GM19452 (cell line): Measurements from ENCODE around the gene CLIC3.
"Not testable (repeated sequence)": the region's sequence is repeated elsewhere in the genome, so short reads cannot be mapped to it uniquely, and the experiment has no call there.

Source experiments
- ATAC-seq: cut with Tn5 transposase; IDR thresholded peaks from one replicate; pipeline ENCODE4 v1.9.1; 2021; ENCODE audit not compliant: unreplicated experiment

Gene CLIC3, protein sequence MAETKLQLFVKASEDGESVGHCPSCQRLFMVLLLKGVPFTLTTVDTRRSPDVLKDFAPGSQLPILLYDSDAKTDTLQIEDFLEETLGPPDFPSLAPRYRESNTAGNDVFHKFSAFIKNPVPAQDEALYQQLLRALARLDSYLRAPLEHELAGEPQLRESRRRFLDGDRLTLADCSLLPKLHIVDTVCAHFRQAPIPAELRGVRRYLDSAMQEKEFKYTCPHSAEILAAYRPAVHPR

DNA sequence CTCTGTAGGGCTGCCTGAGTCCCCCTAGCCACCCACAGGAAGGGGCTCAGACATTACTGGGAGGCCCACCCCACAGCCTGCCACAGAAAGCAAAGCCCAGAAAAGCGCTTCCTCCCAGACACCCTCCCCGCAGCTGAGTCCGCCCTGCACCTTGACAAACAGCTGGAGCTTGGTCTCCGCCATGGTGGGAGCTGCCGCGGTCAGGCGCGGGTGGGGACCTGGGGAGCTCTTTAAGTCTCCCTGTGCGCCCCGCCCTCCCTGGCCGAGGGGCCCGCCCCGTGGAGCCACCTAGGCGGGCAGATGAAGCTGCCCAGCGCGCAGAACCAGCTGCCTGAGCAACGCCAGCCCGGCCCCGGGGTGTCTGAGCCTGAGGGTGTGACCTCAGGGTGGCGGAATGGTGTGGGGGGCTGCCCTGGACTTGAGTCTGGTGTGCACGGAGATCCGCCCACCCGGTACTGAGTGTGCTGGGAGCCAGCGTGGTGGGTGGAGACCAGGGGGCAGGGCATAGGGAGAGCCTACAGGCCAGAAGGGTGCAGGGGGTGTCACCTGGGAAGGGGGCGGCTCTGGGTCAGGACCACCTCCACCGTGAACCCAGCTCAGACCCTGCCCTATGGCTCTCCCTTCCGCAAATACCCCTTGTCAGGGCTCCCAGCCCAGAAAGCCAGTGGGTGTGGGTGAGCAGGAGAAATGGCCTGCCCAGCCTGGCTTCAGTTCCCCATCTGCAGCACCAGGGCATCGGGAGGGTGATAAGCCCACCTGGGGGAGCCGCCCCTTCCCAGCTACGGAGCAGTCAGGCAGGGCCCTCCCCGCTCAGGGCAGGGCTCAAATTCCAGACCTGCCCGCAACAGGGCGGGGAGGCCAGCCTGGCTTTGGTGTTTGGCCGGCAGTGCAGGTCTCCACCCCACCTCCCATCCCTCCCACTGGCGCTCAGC, at the start of gene CLIC3:
CLIC3 (minus strand) TSS at position 208 of the 932 bp plus-strand sequence; CDS start at position 183, 25 bp downstream.
- no peak for ATAC-seq

DNA sequence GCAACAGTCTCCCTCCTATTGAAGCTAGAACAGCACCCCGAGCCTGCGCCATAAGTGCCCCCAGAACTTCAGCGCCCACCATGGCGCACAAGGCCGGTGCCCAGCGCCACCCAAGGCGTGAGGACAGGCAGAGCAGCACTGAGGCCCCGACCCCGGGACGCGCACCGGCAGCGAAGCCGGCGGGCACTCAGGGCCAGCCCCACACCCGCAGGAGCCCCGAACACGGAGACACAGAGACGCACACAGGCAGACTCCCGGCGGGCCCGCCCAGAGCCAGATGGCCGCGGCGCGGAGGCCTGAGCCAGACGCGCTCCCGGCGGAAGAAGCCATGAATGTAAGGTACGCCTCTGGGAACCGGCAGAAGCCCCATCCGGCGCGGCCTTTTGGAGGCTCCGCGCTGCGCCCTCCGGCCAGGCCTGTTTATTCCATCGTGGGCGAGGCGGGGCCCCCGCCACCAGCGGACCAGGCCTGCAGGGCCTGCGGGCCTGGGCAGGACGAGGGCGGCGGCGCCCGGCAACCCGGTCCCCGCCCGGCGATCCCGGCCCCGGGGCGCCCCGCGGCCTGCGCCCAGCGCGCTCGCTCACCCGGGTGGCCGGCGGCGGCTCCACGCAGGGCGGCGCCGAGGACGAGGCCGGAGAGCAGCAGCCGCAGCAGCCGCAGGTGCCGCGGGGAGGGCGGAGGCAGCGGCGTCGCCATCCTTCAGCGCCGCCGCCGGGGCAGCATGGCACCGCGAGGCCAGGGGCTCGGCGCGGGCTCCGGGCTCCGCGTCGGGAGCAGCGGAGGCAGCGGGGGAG, 49.1 kb upstream of the CLIC3 start:
- ATAC-seq, result no peak

DNA sequence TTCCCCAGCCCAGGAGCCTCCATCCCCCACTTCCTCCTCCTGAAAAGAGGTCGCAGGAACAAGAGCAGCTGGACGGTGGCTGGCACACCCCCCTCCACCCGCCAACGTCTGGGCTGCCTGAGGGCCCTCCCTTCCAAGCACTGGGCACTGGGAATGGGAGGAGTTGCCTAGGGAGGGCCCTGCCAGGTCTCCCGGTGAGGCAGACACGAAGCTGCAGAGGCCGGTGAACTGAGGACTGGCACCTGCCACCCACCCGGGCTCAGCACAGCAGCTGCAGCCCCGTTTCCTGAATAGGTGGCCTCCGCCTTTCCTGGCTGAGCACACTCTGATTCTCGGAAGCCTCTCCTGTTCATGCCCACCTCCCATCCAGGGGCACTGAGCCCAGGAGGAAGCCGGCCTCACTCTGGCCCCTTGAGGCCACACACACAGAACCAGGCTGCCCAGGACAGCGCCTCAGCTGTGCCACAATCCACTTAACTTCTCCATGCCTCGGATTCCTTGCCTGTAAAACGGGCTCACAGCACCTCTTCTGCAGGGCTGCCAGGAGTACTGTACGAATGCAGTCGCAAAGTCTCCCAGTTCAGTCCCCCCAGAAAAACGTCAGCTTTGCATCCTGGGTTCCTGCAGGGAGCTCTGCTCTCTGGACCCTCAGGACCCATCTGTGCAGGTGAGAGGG, 48.3 kb upstream of the CLIC3 start:
- ATAC-seq, result no peak

DNA sequence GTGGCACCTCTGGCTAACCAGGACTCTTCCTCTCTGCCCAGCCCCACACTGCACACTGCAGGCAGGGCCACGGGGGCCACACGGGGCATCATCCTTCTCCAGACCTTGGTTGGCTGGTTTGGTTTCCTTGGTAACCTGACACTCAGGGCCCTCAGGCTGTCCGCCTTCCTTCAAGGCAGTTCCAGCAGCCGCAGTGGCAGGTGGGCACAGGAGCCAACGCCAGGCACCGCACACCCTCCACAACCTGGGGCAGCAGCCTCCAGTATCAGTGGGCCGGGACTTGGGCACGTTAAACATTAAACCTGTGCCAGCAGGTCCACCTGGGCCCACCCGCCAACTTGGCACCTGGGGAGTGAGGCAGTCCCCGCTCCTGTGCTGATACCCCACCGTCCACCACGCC, 47.7 kb upstream of the CLIC3 start:
- no peak for ATAC-seq

DNA sequence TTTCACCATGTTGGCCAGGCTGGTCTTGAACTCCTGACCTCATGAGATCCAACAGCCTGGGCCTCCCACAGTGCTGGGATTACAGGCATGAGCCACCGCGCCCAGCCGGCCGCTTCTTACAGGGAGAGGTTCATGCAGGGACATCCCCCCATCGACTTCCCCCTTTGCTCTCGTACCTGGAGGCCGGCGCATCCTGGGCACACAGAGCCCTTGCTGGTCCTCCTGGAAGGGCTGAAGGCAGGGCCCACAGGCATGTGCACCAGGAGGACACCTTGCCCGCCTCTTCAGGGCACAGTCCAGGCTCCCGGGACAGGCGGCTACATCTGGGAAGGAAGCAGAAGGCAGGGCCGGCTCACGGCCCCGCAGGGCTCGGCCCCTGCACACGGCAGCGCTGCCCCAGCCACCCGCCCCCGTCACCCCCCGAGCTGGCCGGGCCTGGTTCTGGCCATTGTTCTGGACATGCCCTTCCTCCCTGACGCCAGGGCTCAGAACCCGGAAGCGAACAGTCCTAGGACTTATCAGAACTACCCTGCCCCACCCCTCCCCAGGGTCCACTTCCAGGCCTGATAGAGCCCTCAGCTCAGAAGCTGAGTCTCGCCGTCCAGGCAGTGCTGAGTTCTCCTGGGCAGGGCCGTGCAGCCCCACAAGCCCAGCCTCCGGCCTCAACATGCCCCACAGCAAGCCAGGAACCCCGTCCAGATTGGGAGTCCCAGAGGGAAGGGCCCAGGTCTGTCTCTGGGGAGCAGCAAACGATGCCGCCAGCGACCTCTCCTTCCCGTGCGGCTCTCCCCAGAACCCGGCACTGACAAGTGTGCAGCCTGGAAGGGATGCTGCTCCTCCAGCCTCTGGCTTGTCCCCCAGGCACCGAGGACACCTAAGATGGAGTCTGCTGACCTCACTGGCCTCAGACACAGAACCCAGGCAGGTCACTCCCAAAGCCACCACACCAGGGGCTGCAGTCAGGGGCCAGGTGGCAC, 46.7 kb upstream of the CLIC3 start:
- ATAC-seq, result no peak

DNA sequence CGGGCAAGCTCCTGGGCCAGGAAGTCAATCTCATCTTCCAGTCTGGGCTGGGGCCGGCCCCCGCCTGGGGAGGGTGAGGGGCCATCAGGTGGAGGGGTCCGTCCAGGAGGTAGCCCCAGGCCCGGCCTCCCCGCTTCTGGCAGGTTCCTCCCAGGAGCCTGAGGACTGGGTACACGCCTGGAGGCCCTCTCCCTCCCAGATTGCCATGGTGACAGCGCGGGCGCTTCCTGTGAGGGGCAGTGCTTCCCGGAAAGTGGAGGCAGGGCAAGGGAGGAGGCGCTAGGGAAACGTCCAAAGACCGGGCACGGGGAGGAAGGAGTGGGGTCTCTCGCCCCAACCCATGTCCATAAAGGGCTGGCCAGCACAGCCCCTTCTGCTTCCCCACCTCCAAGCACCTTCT, 44.8 kb upstream of the CLIC3 start:
- no peak for ATAC-seq

DNA sequence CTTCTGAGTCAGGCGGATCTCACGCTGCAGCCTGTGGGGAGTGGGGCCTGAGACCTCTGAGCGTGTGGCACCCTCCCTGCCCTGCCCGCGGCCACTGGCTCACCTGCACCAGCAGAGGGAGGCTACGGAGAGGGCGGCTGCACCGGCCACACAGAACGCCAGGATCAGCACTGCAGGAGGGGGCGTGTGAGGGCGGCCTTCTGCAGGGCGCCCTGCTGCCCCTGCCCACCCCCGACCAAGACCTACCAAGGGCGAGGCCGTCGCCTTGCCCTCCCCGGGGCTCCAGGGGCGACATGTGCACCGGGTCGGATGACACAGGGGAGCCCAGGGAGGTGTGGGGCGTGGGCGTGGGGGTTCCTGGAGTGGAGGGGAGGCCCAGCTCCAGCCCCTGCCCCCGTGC, 44.2 kb upstream of the CLIC3 start:
- no peak for ATAC-seq

DNA sequence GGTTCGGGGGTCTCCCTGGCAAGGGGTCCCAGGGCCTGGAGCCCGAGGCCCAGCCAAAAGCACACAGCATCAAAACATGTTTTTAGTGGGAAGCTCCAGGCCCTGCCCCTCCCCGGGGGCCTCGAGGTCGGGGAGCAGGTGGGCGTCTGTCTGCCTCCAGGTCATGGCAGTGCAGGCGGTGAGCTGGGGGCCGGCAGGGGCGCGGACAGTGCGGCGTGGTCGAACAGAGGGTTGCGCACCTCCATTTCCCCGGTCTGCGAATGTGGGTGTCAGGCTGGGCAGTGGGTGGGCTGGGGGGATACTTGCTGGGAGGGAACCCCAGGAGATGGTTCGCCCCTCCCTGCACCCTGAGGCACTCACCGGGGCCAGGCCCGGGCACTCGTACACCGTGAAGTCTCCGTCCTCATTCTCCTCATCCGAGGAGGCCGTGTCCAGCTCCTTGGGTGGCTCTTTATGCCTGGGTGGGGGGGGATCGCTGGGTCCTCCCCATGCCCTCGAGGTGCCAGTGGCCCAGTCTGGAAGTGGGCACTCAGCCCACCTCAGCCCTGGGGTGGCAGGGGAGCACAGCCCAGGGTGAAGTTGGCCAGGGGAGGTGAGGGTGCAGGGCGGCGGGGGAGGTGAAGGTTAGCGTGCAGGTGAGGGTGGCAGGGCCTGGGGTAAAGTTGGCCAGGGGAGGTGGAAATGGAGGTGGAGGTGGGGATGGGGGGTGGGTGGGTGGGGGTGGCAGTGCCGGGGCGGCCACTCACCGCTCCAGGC, 43.4 kb upstream of the CLIC3 start:
- no peak for ATAC-seq

DNA sequence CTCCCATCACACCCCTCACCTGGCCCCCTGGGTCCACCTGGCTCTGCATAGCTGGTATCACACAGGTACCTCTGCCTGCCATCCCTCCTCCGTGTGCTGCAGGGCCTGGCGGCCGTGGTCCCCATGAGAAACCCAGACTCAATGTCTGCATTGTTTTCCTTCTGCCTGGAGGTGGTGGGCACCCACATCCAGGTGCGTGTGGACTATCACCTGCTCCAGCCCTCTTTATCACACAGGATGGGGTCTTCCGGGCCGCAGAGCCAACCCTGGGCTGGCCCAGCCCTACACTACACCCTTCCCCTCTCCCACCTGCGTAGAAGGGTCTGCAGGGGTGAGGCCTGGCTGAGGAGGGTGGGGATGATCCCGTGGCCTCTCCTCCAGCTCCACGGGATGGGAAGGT, 42.5 kb upstream of the CLIC3 start:
- ATAC-seq, result no peak

DNA sequence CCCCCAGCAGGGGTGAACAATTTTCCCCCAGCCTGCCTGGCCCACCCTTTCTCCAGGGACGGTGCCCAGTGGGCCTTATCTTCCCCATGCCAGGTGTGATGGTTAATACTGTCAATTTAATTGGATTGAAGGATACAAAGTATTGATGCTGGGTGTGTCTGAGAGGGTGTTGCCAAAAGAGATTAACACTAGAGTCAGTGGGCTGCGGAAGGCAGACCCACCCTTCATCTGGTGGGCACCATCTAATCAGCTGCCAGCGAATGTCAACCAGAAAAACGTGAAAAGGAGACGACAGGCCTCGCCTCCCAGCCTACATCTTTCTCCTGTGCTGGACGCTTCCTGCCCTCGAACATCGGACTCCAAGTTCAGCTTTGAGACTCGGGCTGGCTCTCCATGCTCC, 41.1 kb upstream of the CLIC3 start:
- no peak for ATAC-seq

DNA sequence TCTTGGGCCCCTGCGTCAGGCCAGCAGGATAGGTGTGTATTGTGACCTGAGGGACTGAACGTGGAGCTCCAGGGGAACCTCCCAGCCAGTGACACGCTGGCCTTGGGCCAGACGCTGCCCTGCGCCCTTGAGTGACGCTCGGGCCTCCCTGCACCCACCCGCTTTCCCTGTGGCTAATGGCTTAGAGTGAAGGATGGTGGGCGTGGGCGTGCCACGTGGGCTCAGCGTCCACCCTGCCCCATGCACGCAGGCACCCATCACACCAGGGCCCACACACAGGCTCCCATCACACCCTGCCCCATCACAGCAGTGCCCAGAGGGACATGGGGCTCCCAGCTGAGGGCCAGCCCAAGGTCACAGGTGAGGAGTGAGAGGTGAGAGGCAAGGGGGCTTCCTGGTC, 40.7 kb upstream of the CLIC3 start:
- ATAC-seq, result no peak

DNA sequence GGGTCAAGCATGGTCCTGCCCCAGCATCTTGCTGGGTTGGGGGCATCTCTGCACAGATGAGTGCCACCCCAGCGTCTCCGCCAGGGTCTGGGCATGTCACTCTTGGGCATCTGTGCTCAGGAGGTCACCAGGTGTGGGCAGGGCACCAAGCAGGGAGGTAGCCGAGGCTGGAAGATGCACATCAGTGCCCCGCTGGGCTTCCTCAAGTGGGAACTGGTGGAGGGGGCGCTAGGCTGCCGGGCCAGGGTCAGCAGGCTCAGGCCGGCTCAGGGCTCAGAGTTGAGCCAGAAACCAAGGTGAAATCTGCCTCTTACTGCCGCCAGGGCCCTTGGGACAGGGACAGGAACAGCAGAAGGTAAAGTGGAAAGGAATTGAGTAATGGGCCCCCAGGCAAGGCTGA, 39.6 kb upstream of the CLIC3 start:
- ATAC-seq, result no peak

DNA sequence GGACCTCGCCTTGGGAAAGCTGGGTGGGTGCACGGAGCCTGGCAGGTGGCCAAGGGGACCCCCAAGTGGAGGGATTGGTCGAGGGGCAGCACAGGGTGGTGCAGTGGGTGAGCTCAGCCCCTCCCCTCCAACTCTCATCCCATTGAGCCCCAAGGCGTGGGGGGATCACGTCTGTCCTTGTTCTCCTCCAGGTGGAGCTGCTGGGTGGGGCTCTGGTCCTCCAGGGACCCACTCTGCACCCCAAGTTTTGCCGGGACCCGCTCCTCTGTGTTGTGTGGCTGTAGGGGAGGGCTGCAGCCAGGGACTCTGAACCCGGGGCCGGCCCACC, 39.1 kb upstream of the CLIC3 start:
- no peak for ATAC-seq

DNA sequence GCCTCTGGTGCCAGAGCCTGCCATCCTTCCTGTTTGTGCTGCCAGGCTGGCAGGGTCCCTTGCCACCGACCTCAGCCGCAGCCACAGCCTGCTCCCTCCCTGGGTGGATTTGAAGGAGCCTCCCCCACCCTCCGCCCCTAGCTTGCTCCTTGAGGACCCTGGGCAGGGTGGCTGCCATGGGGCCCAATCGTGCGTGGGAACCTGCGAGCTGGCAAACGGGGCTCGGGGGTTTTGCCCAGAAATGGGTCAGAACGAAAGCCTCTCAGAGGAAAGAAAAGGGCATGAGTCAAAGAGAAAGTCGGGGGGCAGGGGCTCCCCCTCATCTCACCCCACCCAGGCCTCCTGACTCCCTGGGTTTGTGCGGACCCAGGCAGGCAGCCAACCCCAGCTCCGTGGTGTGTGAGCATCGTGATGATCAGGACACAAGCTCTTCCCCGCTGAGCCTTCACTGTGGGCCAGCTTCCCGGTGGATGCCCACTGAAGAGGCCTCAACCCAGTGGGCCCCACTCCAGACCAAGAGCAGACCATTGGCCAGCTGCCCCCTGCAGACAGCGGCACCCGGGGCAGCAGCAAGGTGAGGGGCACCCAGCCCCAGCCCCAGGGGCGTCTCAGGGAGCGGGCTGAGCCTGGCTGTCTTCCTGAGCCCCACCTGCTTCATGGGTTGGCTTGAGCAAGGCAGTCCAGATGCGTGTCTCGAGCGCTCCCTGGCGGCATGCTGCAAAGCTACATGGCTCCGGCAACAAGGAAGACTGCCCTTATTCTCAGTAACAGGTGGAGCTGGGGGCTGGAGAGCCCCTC, 38.5 kb upstream of the CLIC3 start:
- ATAC-seq, result no peak

DNA sequence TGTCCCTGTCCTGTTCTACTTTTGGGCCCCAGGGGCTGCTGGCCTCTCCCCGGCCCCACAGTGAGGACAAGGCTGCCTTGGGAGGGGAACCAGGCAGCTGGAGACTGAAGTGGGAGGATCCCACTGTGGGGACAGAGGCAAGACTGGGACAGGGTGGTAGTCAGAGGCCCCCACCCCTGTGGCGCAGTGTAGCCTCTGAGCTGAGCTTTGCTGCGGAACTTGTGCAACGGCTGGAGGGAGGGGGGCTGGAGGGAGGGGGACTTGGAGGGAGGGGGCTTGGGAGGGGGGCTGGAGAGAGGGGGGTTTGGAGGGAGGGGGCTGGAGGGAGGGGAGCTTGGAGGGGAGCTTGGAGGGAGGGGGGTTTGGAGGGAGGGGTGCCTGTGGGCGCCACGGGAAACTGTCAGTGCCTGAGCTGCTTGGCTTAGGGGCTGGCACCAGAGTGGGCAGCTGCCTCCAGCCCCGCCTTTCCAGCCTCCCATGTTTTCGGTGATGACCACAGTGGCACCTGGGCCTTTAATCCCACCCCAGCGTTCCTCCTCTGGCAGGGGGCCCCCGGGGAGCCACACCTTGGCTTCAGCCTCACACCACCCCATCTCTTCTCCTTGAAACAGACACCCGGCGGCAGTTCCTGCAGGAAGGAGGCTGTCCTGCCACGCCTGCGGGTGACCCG, 37.8 kb upstream of the CLIC3 start:
- ATAC-seq, result no peak

DNA sequence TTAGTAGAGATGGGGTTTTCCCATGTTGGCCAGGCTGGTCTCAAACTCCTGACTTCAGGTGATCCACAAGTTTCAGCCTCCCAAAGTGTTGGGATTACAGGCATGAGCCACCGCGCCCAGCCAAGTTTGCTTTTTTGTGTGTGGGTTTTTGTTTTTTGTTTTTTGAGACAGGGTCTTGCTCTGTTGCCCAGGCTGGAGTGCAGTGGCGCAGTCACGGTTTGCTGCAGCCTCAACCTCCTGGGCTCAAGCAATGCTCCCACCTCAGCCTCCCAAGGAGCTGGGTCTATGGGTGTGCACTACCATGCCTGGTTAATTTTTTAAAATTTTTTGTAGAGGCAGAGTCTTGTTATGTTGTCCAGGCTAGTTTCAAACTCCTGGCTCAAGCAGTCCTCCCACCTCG, 37.1 kb upstream of the CLIC3 start:
- ATAC-seq, result not testable (repeated sequence)

DNA sequence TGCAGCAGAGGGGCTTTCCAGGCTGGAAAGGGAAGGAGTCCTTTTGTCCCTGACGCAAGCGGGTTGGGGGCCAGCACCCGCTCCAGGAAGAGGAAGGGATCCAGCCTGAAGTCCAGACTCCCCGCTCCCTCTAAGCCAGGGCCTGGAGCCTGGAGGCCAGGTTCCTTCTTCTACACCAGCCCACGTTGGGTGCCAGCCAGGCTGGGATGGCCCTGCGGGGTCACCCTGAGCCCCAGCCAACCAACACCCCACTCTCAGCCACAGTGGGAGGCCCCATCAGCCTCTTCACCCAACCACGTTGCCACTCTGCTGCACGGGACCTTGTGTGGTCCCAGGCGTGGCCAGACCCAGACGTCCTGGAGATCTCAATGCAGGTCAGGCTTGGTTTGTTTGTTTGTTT, 36.5 kb upstream of the CLIC3 start:
- ATAC-seq, result no peak
